ENCODE data around the gene ST6GALNAC2.

DNA sequence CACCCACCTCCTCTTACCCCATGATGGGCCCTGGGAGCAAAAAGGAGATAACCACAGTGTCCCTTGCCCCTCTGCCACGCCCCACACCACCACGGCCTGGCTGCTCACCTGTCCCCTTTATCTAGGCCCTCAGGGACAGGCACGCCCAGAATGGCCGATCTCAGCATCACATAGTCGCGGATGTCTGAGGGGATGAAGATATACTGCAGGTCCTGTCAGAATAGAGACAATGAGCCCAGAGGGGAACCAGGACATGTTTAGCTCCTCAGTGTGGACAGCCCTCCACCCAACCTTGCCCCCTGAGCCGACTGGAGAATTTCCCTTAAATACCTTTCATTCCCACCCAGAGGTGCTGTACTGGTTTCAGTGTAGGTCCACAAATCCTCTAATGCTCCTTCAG, 15.2 kb downstream of the ST6GALNAC2 start:
- TF ChIP-seq CTCF (IDR thresholded peaks at IDR 0.05), result no peak
- TF ChIP-seq POLR2A (IDR thresholded peaks at IDR 0.05), result no peak
